Pulmonary artery endothelial cell (primary cell): ENCODE data around the gene PNMA1. TPM values are rescaled to one million over a fixed set of nuclear protein-coding genes. Genes with fewer than 3 reads are reported as not detected.

ENCODE experiments used
- DNase-seq: peaks from one replicate; pipeline ENCODE4 v3.0.0-alpha.2; 2011; ENCODE audit warnings: low read depth, low spot score
- total RNA-seq: library from RNA; depleted of rRNA; stranded (reverse); fragments of >200 nt; gene quantifications from 2 replicates; pipeline ENCODE4 v1.2.3, GENCODE V29; 2014

Gene PNMA1
- total RNA-seq, 1 donor from 2014 or later, result 25.3 TPM

GRCh38 chr14:73667854-73668253, 46.3 kb downstream of the PNMA1 start:
- DNase-seq, result no peak

GRCh38 chr14:73666583-73666982, 47.6 kb downstream of the PNMA1 start:
- DNase-seq, result no peak

GRCh38 chr14:73665130-73665529, 49.1 kb downstream of the PNMA1 start:
- DNase-seq, result no peak

- no peak for DNase-seq
These were observed 50.5 kb downstream of the PNMA1 start for GRCh38 chr14:73663548-73664212.

- DNase-seq, result peak; percentile 43
These were observed 51.7 kb downstream of the PNMA1 start for GRCh38 chr14:73662487-73662943.

- peak; percentile 8 for DNase-seq
These were observed 52.3 kb downstream of the PNMA1 start for GRCh38 chr14:73661872-73662271.

Other genes with a start within 250 kb of the PNMA1 start
- gene RIOX1, start 223.5 kb downstream of the PNMA1 start, total RNA-seq, result 27.0 and 31.0 TPM in 2 replicates
- 1.4 and 2.0 TPM in 2 replicates for gene ACOT1, start 177.2 kb downstream of the PNMA1 start, total RNA-seq
- gene HEATR4, start 155.4 kb downstream of the PNMA1 start, total RNA-seq, result under 0.01 and 0.11 TPM in 2 replicates
- 16.2 and 18.0 TPM in 2 replicates for gene ACOT2, start 145.2 kb downstream of the PNMA1 start, total RNA-seq
- gene ACOT4, start 122.5 kb downstream of the PNMA1 start, total RNA-seq, result 0.46 and 1.5 TPM in 2 replicates
- not detected in 2 replicates for gene ACOT6, start 101.9 kb downstream of the PNMA1 start, total RNA-seq
- gene DNAL1, start 69.4 kb downstream of the PNMA1 start, total RNA-seq, result 5.9 and 7.2 TPM in 2 replicates
- gene PTGR2, start 137.4 kb upstream of the PNMA1 start, total RNA-seq, result 1.9 TPM in 2 replicates
- 56.8 and 67.2 TPM in 2 replicates for gene ZNF410, start 172.5 kb upstream of the PNMA1 start, total RNA-seq
- gene FAM161B, start 235.7 kb upstream of the PNMA1 start, total RNA-seq, result 1.5 and 2.6 TPM in 2 replicates
- 15.7 and 17.5 TPM in 2 replicates for gene COQ6, start 235.9 kb upstream of the PNMA1 start, total RNA-seq